H1 (cell line): ENCODE measurements around the gene SEMA4D. TPM values are rescaled to one million over a fixed set of nuclear protein-coding genes. Genes with fewer than 3 reads are reported as not detected.

Source experiments
- CREB1 ChIP-seq: IDR thresholded peaks from 2 replicates; pipeline ENCODE4 v1.6.1; 2012; ENCODE audit warnings: inconsistent platforms
- polyA plus RNA-seq, 7 experiments: library from polyadenylated mRNA; depleted of rRNA in 3 of 7; stranded (reverse) in 5 of 7; unstranded in 2 of 7; fragments of >200 nt in 5 of 7; fragments of 200-250 nt in 2 of 7; gene quantifications; 1 replicate in 5 of 7; 2 replicates in 1 of 7; 4 replicates in 1 of 7; pipeline versions ENCODE4 v1.2.1 to v1.2.3, GENCODE V29; 2011 to 2013; ENCODE audit warnings: missing spikeins in 2 of 7, mixed read lengths in 2 of 7
- total RNA-seq: library from RNA; stranded (reverse); fragmentation: NEBNext Ultra II Directional; extraction: Animal tissue kit (Norgen Biotek cat#: 25700); gene quantifications from 2 replicates; pipeline ENCODE4 v1.2.1, GENCODE V29; 2021

Gene SEMA4D
- total and polyA plus RNA-seq, 2 of the 8 experiments (the other 6 are each of a cell fraction or from before 2014, with no cell fraction given), result 21.0 to 70.4 TPM

DNA sequence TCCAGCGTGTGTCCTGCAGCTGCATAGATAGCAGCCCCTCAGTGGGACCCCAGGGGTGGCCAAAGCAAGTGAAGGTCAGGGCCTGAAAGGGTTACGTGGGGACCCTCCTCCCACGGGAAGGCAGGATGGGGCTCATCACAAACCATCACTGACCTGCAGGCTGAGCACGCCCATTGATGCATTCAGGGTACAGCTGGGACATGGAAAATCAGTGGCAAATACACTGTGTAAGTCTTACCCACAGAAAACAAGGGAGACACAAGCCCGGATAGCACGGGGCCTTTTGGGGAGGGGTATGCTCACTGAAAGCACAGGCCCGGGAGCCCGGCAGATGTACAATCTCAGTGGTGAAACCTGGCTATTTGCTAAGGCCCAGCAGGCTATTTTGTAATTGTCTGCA is 49.1 kb downstream of the SEMA4D start (continued):
- no peak for TF ChIP-seq CREB1
- TF ChIP-seq, all 59 proteins: peak for 0
